Measurements from ENCODE around the gene CLP1. TPM values are rescaled to one million over a fixed set of nuclear protein-coding genes. Genes with fewer than 3 reads are reported as not detected.

Gene CLP1
- total RNA-seq, 1 experiment from 2014 or later, result 23.4 TPM

- Histone ChIP-seq H3K9me3 (ENCODE audit: insufficient read depth, low read depth) (no peaks in the 10 kb centered on the region), H3K9me2 (ENCODE audit: insufficient read depth) (no peaks in the 10 kb centered on the region), H3K36me3 (ENCODE audit: low read depth) (no peaks in the 10 kb centered on the region), H4K20me1 (ENCODE audit: insufficient read depth) (no peaks in the 10 kb centered on the region), H3K27ac (no peak overlapping the region), H3K4me3 (no peak overlapping the region), H3K4me2 (no peak overlapping the region), H3K79me2 (ENCODE audit: low read depth) (no peaks in the 10 kb centered on the region), H3F3A (ENCODE audit: insufficient read depth, low read depth) (no peaks in the 10 kb centered on the region), H3K27me3 (ENCODE audit: insufficient read depth, low read depth) (no peaks in the 10 kb centered on the region), H3K4me1 (replicated peaks; ENCODE audit: insufficient read depth) (no peaks in the 10 kb centered on the region), H2AFZ (no peak overlapping the region)
- TF ChIP-seq EZH2 (IDR thresholded peaks at IDR 0.05; ENCODE audit: low read depth) (no peak), CTCF (conservative IDR thresholded peaks at IDR 0.05) (no peak)
- intact Hi-C loops (cut with micrococcal nuclease; ENCODE audit: unreplicated experiment), result no loop called here
- DNase-seq, result no peak
- CTCF ChIA-PET, result interaction anchor here (0.6 kb wide), 1 partner anchor 11 kb away, joined by 3 read pairs; no protein-coding TSS in a partner anchor
- POLR2A ChIA-PET (ENCODE audit: unreplicated experiment), result no interaction called here
- TSS peak; percentile 87 for BruUV-seq (replicated peaks)
Observed at GRCh38 chr11:57637626-57638004, 19.9 kb upstream of the CLP1 start.

GRCh38 chr11:57638005-57638781 is 19.4 kb upstream of the CLP1 start:
- TF ChIP-seq CTCF (conservative IDR thresholded peaks at IDR 0.05) (no peak), EZH2 (IDR thresholded peaks at IDR 0.05; ENCODE audit: low read depth) (no peak)
- Histone ChIP-seq H3F3A (ENCODE audit: insufficient read depth, low read depth) (no peaks in the 10 kb centered on the region), H3K4me2 (peak overlapping the region; percentile 40), H2AFZ (no peak overlapping the region), H3K36me3 (ENCODE audit: low read depth) (no peaks in the 10 kb centered on the region), H3K79me2 (ENCODE audit: low read depth) (no peaks in the 10 kb centered on the region), H3K9me3 (ENCODE audit: insufficient read depth, low read depth) (no peaks in the 10 kb centered on the region), H3K9me2 (ENCODE audit: insufficient read depth) (no peaks in the 10 kb centered on the region), H3K4me1 (replicated peaks; ENCODE audit: insufficient read depth) (no peaks in the 10 kb centered on the region), H3K4me3 (no peak overlapping the region; the same call in 1 of the 2 replicates), H3K27ac (no peak overlapping the region), H3K27me3 (ENCODE audit: insufficient read depth, low read depth) (no peaks in the 10 kb centered on the region), H4K20me1 (ENCODE audit: insufficient read depth) (no peaks in the 10 kb centered on the region)
- DNase-seq, result peak in 1 of 2 experiments; percentile 71
- POLR2A ChIA-PET (ENCODE audit: unreplicated experiment), result no interaction called here
- intact Hi-C loops (cut with micrococcal nuclease; ENCODE audit: unreplicated experiment), result no loop called here
- CTCF ChIA-PET, result interaction anchor here (0.6 kb wide), 2 partner anchors 12 to 387 kb away, joined by 3 read pairs; no protein-coding TSS in a partner anchor
- BruUV-seq (replicated peaks), result no TSS peak

GRCh38 chr11:57638811-57639320 is 18.7 kb upstream of the CLP1 start:
- no peak for DNase-seq
- Histone ChIP-seq H4K20me1 (ENCODE audit: insufficient read depth) (no peaks in the 10 kb centered on the region), H3K9me2 (ENCODE audit: insufficient read depth) (no peaks in the 10 kb centered on the region), H3K9me3 (ENCODE audit: insufficient read depth, low read depth) (no peaks in the 10 kb centered on the region), H3K4me2 (peak overlapping the region; percentile 40), H3F3A (ENCODE audit: insufficient read depth, low read depth) (no peaks in the 10 kb centered on the region), H3K36me3 (ENCODE audit: low read depth) (no peaks in the 10 kb centered on the region), H3K79me2 (ENCODE audit: low read depth) (no peaks in the 10 kb centered on the region), H3K27ac (no peak overlapping the region), H2AFZ (no peak overlapping the region), H3K4me1 (replicated peaks; ENCODE audit: insufficient read depth) (no peaks in the 10 kb centered on the region), H3K4me3 (no peak overlapping the region; the same call in 1 of the 2 replicates), H3K27me3 (ENCODE audit: insufficient read depth, low read depth) (no peaks in the 10 kb centered on the region)
- POLR2A ChIA-PET (ENCODE audit: unreplicated experiment), result no interaction called here
- CTCF ChIA-PET, result interaction anchor here (0.5 to 0.6 kb wide), 2 partner anchors 181 to 387 kb away, joined by 3 to 8 read pairs; no protein-coding TSS in a partner anchor
- no TSS peak for BruUV-seq (replicated peaks)
- intact Hi-C loops (cut with micrococcal nuclease; ENCODE audit: unreplicated experiment), result no loop called here
- TF ChIP-seq EZH2 (IDR thresholded peaks at IDR 0.05; ENCODE audit: low read depth), result no peak
- TF ChIP-seq CTCF (conservative IDR thresholded peaks at IDR 0.05), result no peak
